Measurements from ENCODE around the gene DMGDH. TPM values are rescaled to one million over a fixed set of nuclear protein-coding genes. Genes with fewer than 3 reads are reported as not detected.

DMGDH gene
- total and polyA plus RNA-seq, 8 donors, result 0.38 to 5.3 (median 1.8) TPM; not detected in 1

DNA sequence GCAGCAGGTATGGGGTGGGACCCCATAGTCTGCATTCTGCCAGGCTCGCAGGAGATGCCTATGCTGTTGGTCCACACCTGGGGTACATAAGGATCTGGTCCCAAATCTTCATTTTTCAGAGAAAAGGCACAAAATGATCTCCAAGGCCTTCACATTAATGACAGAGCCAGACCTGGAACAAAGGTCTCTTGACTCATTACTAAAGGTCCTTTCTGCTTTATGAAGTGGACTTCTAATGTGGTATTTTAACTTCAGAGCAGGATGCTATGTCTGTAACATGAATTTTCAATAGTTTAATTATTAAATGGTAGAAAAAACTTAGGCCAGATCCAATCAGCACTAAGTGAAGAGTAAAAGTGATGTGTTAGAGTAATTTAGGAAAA is 38.0 kb downstream of the DMGDH start:
- Histone ChIP-seq H3K9me3 (no peaks in the 10 kb centered on the region), H3K36me3 (no peaks in the 10 kb centered on the region), H3K4me1 (no peaks in the 10 kb centered on the region), H3K27ac (no peak overlapping the region), H3K27me3 (no peaks in the 10 kb centered on the region), H3K4me3 (no peak overlapping the region)
- no peak for DNase-seq
- no peak for TF ChIP-seq EP300 (IDR thresholded peaks at IDR 0.05)
- no peak for TF ChIP-seq POLR2A (IDR thresholded peaks at IDR 0.05)
- no peak for TF ChIP-seq CTCF (IDR thresholded peaks at IDR 0.05)
- no peak for TF ChIP-seq POLR2AphosphoS5 (IDR thresholded peaks at IDR 0.05)
- intact Hi-C loops (cut with DNase I; ENCODE audit: low total_unique reads), result no loop called here
- 83 to 100% (median 93%) methylated on average over 1 of the region's 1 CpG for WGBS, 5 donors

DNA sequence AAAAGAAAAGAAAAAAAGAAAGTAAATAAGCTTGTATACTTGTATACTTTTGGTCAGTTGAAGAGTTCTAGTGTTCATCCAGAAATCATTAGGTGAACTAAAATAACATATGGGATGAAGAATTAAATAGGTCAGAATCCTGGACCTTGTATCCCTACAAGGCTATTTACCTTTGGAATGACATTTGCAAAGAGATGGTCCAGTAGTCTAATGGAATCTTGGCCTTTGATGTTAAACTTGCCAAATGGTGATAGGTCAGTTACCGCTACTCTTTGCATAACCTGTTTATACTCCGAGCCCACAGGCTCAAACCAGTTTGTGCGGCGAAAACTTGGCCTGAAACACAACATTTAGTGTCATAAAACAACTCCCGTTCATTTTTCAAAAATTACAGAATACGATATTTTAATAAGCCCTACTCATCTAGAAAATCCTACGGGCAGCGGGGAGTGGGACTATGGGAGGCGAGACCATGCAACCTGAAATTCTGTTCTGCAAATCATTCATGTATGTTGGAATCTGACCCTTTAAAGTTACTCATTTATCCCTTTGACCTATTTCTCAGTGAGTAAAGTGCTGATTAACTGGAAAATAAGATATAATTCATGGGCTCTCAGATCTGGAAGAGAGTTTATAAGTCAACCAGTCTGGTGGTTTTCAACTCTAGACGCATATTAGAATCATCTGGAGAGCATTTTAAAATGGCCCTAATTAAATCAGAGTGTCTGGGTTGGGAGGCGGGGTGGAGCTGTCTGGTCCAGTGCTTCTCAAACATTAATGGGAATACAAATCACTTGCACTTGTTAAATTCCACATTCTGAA is 38.6 kb downstream of the DMGDH start:
- 87 to 96% (median 92%) methylated on average over 11 of the region's 11 CpGs for WGBS, 5 donors
- H3K9me3 ChIP-seq, result no peaks in the 10 kb centered on the region
- intact Hi-C loops (cut with DNase I; ENCODE audit: low total_unique reads), result no loop called here
- no peak overlapping the region for H3K27ac ChIP-seq
- no peaks in the 10 kb centered on the region for H3K4me1 ChIP-seq
- no peaks in the 10 kb centered on the region for H3K36me3 ChIP-seq
- no peak overlapping the region for H3K4me3 ChIP-seq
- no peaks in the 10 kb centered on the region for H3K27me3 ChIP-seq
- peak in 1 of 2 donors; percentile 7 for DNase-seq
- TF ChIP-seq POLR2AphosphoS5 (IDR thresholded peaks at IDR 0.05) (no peak), CTCF (IDR thresholded peaks at IDR 0.05) (no peak), EP300 (IDR thresholded peaks at IDR 0.05) (no peak), POLR2A (IDR thresholded peaks at IDR 0.05) (no peak)

- Histone ChIP-seq H3K27me3 (no peaks in the 10 kb centered on the region), H3K4me3 (peak overlapping the region; percentile 25 to 33 (median 30)), H3K9me3 (no peaks in the 10 kb centered on the region), H3K4me1 (peaks cover 8 to 32% (median 18%) of the 10 kb centered on the region in 4 donors), H3K27ac (peak overlapping the region in 1 of 5 donors; percentile 40), H3K36me3 (no peaks in the 10 kb centered on the region)
- intact Hi-C loops (cut with DNase I; ENCODE audit: low total_unique reads), result loop anchor here (5.0 kb wide), 1 partner anchor 107 kb away; no protein-coding TSS in a partner anchor
- TF ChIP-seq POLR2AphosphoS5 (IDR thresholded peaks at IDR 0.05) (peak in 1 of 3 donors; percentile 9), CTCF (IDR thresholded peaks at IDR 0.05) (peak in 5 of 7 experiments; percentile 69 to 98 (median 93)), POLR2A (IDR thresholded peaks at IDR 0.05) (no peak), EP300 (IDR thresholded peaks at IDR 0.05) (no peak)
- DNase-seq, result peak; percentile 58 to 90
- 6 to 11% (median 8%) methylated on average over 13 of the region's 13 CpGs for WGBS, 5 donors
These were observed 44.4 kb downstream of the DMGDH start for GRCh38 chr5:79025054-79025472.

DNA sequence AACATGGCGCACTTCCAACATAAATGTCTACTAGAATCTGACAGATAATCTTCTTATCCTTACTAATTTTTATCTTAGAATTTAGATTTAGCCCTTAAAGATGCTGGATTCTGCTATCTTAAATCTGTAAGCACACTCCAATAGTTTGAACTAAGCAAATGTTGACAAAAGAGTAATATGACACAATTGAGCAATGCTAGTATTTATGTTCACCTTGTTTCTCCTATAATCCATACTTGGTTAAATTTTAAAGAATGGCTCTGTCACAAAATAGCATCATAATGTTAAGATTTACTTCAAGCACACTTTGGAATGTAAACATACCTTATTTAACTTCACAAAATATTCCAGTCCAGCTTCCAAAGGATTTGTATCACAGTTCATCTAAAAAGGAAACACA is 45.5 kb downstream of the DMGDH start:
- Histone ChIP-seq H3K36me3 (no peaks in the 10 kb centered on the region), H3K4me1 (peaks cover 8 to 32% (median 18%) of the 10 kb centered on the region in 4 donors), H3K27ac (no peak overlapping the region), H3K27me3 (no peaks in the 10 kb centered on the region), H3K9me3 (no peaks in the 10 kb centered on the region), H3K4me3 (no peak overlapping the region)
- WGBS, 5 donors, result 43 to 73% (median 53%) methylated on average over 1 of the region's 1 CpG
- no peak for TF ChIP-seq CTCF (IDR thresholded peaks at IDR 0.05)
- TF ChIP-seq EP300 (IDR thresholded peaks at IDR 0.05), result no peak
- TF ChIP-seq POLR2A (IDR thresholded peaks at IDR 0.05), result no peak
- no peak for TF ChIP-seq POLR2AphosphoS5 (IDR thresholded peaks at IDR 0.05)
- intact Hi-C loops (cut with DNase I; ENCODE audit: low total_unique reads), result loop anchor here (5.0 kb wide), 1 partner anchor 438 kb away; no protein-coding TSS in a partner anchor
- DNase-seq, result no peak
